NCI-H526 (cell line): ENCODE measurements around the gene NFASC.

Experiments used
- DNase-seq, 2 experiments: peaks; one replicate each; lab custom pipeline; 2025; lab: John Stamatoyannopoulos, UW

The NFASC gene

GRCh38 chr1:205009670-205010069 is 139.0 kb downstream of the NFASC start:
- DNase-seq: no peak

GRCh38 chr1:205012391-205013140 is 141.9 kb downstream of the NFASC start:
- DNase-seq: no peak

GRCh38 chr1:205013683-205014367 is 143.2 kb downstream of the NFASC start:
- DNase-seq: no peak

GRCh38 chr1:205014783-205015182 is 144.1 kb downstream of the NFASC start:
- DNase-seq: no peak

GRCh38 chr1:205015241-205015640 is 144.6 kb downstream of the NFASC start:
- DNase-seq: no peak

- DNase-seq: no peak
Measured at GRCh38 chr1:205016075-205016474, 145.4 kb downstream of the NFASC start.

- no peak for DNase-seq
Measured at GRCh38 chr1:205016584-205016983, 145.9 kb downstream of the NFASC start.

GRCh38 chr1:205017001-205017400 is 146.3 kb downstream of the NFASC start:
- DNase-seq: no peak

- no peak for DNase-seq
Measured at GRCh38 chr1:205017766-205018165, 147.1 kb downstream of the NFASC start.

- DNase-seq: no peak
Measured at GRCh38 chr1:205018381-205018780, 147.7 kb downstream of the NFASC start.

GRCh38 chr1:205020466-205020865 is 149.8 kb downstream of the NFASC start:
- DNase-seq: no peak

GRCh38 chr1:205024679-205025078 is 154.0 kb downstream of the NFASC start:
- no peak for DNase-seq

- DNase-seq: no peak
Measured at GRCh38 chr1:205025239-205025638, 154.6 kb downstream of the NFASC start.

GRCh38 chr1:205026181-205026580 is 155.5 kb downstream of the NFASC start:
- no peak for DNase-seq

GRCh38 chr1:205028390-205028789 is 157.7 kb downstream of the NFASC start:
- no peak for DNase-seq

GRCh38 chr1:205028924-205029323 is 158.3 kb downstream of the NFASC start:
- DNase-seq: no peak

- no peak for DNase-seq
Measured at GRCh38 chr1:205030241-205030640, 159.6 kb downstream of the NFASC start.

GRCh38 chr1:205030896-205031295 is 160.2 kb downstream of the NFASC start:
- no peak for DNase-seq

- no peak for DNase-seq
Measured at GRCh38 chr1:205032508-205032907, 161.8 kb downstream of the NFASC start.

- DNase-seq: no peak
Measured at GRCh38 chr1:205037539-205037938, 166.9 kb downstream of the NFASC start.

- DNase-seq: no peak
Measured at GRCh38 chr1:205038132-205038786, 167.6 kb downstream of the NFASC start.

GRCh38 chr1:205041001-205041715 is 170.5 kb downstream of the NFASC start:
- DNase-seq: no peak
